Measurements from ENCODE around the gene SCN11A.
A peak's percentile ranks its signal among the peaks of the same experiment; 100 is the strongest.

DNA sequence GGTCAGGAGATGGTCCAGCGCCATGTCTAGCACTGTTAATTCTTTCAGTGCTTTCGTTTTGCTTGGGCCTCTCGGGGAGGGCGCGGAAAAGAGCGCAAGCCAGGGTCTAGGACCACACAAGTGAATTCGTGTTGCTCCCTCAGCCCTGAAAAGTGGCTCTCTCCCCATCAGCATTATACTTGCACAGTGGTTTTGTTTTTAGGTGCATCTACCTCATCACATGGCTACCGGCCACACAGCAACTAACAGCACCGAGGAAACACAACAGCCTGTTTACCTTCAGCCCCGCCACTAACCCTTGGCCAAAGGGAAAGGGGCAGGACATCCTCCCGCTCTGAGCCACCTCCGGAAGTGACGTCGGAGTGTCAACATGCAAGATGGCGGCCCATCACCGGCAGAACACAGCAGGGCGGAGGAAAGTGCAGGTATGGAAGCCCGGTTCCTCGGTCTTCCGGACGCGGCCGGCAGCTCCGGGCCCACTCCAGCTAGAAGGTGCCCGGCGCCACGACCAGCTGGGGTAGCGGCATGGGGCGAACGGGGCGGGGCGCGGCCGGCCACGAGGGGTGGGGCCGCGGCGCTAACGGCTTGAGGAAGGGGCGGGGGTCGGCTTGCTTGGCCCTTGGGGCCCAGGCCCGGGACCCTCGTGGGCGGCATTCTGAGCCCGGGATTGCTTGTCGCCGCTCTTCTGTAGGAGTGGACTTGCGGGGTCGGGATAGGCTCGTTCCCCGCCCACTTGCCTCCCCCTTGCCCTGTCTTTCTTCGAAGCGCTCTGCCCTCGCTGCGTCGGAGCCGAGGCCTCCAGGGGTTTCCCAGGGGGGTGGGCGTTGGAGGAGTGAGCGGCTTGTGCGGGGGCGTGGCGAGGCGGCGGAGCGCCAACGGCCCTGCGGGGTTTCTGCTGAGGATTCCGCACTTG is at the start of gene SCN11A, which contains the start of gene WDR48:
- TF ChIP-seq, protein P1, sequence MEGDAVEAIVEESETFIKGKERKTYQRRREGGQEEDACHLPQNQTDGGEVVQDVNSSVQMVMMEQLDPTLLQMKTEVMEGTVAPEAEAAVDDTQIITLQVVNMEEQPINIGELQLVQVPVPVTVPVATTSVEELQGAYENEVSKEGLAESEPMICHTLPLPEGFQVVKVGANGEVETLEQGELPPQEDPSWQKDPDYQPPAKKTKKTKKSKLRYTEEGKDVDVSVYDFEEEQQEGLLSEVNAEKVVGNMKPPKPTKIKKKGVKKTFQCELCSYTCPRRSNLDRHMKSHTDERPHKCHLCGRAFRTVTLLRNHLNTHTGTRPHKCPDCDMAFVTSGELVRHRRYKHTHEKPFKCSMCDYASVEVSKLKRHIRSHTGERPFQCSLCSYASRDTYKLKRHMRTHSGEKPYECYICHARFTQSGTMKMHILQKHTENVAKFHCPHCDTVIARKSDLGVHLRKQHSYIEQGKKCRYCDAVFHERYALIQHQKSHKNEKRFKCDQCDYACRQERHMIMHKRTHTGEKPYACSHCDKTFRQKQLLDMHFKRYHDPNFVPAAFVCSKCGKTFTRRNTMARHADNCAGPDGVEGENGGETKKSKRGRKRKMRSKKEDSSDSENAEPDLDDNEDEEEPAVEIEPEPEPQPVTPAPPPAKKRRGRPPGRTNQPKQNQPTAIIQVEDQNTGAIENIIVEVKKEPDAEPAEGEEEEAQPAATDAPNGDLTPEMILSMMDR (IDR thresholded peaks at IDR 0.05), result no peak
- TF ChIP-seq EZH2 (IDR thresholded peaks at IDR 0.05), result peak; percentile 64
- TF ChIP-seq EZH2phosphoT487 (IDR thresholded peaks at IDR 0.05), result no peak
